Ishikawa (cell line): ENCODE data around the gene MYH10.

Source experiments
- CREB1 ChIP-seq: IDR thresholded peaks from 2 replicates; pipeline ENCODE4 v1.6.1; 2012; ENCODE audit warnings: low read depth
- EGR1 ChIP-seq: IDR thresholded peaks from 2 replicates; pipeline ENCODE4 v1.6.1; 2012
- EP300 ChIP-seq: IDR thresholded peaks from 2 replicates; pipeline ENCODE4 v1.6.1; 2012; ENCODE audit warnings: borderline replicate concordance
- RAD21 ChIP-seq: IDR thresholded peaks from 2 replicates; pipeline ENCODE4 v1.6.1; 2012; ENCODE audit warnings: low read depth
- TAF1 ChIP-seq: IDR thresholded peaks from 2 replicates; pipeline ENCODE4 v1.6.1; 2012; ENCODE audit warnings: low read depth, mild to moderate bottlenecking
- TCF12 ChIP-seq: IDR thresholded peaks from 2 replicates; pipeline ENCODE4 v1.6.1; 2012; ENCODE audit warnings: low read depth
- TF ChIP-seq, protein P1 (sequence below): IDR thresholded peaks from 2 replicates; pipeline ENCODE4 v1.6.1; 2012; ENCODE audit warnings: low read depth, mild to moderate bottlenecking
- TF ChIP-seq, protein P2 (sequence below): IDR thresholded peaks from 2 replicates; pipeline ENCODE4 v1.6.1; 2012

- TF ChIP-seq, protein P1, sequence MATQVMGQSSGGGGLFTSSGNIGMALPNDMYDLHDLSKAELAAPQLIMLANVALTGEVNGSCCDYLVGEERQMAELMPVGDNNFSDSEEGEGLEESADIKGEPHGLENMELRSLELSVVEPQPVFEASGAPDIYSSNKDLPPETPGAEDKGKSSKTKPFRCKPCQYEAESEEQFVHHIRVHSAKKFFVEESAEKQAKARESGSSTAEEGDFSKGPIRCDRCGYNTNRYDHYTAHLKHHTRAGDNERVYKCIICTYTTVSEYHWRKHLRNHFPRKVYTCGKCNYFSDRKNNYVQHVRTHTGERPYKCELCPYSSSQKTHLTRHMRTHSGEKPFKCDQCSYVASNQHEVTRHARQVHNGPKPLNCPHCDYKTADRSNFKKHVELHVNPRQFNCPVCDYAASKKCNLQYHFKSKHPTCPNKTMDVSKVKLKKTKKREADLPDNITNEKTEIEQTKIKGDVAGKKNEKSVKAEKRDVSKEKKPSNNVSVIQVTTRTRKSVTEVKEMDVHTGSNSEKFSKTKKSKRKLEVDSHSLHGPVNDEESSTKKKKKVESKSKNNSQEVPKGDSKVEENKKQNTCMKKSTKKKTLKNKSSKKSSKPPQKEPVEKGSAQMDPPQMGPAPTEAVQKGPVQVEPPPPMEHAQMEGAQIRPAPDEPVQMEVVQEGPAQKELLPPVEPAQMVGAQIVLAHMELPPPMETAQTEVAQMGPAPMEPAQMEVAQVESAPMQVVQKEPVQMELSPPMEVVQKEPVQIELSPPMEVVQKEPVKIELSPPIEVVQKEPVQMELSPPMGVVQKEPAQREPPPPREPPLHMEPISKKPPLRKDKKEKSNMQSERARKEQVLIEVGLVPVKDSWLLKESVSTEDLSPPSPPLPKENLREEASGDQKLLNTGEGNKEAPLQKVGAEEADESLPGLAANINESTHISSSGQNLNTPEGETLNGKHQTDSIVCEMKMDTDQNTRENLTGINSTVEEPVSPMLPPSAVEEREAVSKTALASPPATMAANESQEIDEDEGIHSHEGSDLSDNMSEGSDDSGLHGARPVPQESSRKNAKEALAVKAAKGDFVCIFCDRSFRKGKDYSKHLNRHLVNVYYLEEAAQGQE = no peak
- no peak for TF ChIP-seq RAD21
- TF ChIP-seq TAF1 = no peak
- no peak for TF ChIP-seq EGR1
- TF ChIP-seq TCF12 = no peak
- TF ChIP-seq EP300 = no peak
- TF ChIP-seq, protein P2, sequence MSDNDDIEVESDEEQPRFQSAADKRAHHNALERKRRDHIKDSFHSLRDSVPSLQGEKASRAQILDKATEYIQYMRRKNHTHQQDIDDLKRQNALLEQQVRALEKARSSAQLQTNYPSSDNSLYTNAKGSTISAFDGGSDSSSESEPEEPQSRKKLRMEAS = no peak
- TF ChIP-seq CREB1 = no peak
These were observed 156.9 kb downstream of the MYH10 start for GRCh38 chr17:8473451-8474192.
